ENCODE measurements around the gene EPHB1. TPM values are rescaled to one million over a fixed set of nuclear protein-coding genes. Genes with fewer than 3 reads are reported as not detected.

The EPHB1 gene
- total RNA-seq, 4 donors from 2014 or later = 0.16 to 1.5 (median 0.59) TPM

- TF ChIP-seq, protein P1, sequence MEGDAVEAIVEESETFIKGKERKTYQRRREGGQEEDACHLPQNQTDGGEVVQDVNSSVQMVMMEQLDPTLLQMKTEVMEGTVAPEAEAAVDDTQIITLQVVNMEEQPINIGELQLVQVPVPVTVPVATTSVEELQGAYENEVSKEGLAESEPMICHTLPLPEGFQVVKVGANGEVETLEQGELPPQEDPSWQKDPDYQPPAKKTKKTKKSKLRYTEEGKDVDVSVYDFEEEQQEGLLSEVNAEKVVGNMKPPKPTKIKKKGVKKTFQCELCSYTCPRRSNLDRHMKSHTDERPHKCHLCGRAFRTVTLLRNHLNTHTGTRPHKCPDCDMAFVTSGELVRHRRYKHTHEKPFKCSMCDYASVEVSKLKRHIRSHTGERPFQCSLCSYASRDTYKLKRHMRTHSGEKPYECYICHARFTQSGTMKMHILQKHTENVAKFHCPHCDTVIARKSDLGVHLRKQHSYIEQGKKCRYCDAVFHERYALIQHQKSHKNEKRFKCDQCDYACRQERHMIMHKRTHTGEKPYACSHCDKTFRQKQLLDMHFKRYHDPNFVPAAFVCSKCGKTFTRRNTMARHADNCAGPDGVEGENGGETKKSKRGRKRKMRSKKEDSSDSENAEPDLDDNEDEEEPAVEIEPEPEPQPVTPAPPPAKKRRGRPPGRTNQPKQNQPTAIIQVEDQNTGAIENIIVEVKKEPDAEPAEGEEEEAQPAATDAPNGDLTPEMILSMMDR (IDR thresholded peaks at IDR 0.05; ENCODE audit: low read depth) = no peak
These were observed 370.2 kb downstream of the EPHB1 start for GRCh38 chr3:135165260-135165659.

DNA sequence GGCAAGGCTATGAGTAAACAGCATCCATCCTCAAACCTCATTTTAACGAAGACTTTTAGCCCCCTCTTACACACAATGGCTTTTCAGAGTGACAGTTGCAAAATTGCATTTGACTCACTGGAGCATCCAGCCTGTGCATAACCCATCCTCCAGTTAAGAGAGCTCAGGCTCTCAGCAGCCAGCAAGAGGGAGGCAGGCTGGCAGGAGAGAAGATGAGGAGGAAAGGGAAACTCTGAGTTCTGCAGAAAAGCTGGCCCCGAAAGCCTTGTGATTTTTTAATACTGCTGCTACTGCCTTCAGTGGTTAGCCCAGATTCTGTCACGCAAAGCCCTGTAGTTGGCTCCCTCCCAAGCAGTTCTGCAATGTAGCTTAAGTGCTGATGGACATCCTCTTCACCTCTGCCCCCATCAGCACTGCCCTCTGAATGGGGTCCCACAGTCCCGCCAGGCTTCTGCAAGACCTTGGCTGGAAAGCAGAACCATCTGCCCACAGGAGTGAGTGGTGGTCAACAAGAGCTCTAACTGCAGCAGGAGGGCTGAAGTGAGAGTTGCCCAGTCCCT is 371.3 kb downstream of the EPHB1 start:
- TF ChIP-seq, protein P1 (IDR thresholded peaks at IDR 0.05; ENCODE audit: low read depth) = no peak

DNA sequence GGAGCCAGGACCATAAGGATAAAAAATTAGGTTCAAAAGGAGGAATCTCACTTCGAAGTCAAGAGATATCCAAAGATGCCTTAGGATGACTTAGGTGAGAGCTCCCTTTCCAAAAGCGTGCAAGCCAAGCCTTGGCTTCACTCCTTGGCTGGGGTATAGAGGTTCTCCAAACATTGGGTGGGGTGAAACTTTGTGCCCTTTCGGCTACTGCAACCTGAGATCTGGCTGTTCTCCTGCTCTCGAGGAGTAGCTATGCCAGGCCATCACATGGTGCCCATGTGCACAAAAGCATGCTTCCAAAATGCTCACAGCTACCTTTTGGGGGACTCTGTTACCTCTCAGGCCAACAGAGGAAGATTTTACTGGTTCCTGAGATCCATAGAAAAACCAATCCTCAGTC is 373.8 kb downstream of the EPHB1 start:
- TF ChIP-seq, protein P1 (IDR thresholded peaks at IDR 0.05; ENCODE audit: low read depth) = no peak

DNA sequence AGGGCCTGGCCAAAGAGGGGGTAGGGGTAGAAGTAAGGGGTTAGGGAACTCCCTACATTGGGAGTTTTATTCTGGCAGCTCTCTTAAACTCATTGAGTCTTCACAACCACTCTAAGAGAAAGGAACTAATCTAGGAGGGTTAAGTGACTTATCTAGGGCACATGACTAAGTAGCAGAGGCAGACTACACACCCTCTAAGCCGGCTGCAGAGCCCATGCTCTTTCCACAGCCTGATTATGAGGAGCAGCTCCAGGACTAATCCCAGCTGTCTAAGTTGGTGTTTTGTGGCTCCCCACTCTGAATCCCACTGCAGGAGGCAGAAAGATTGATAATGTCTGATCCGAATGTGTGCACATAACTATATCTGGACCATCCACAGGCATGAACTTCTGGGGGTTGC is 374.6 kb downstream of the EPHB1 start:
- TF ChIP-seq, protein P1 (IDR thresholded peaks at IDR 0.05; ENCODE audit: low read depth) = no peak

DNA sequence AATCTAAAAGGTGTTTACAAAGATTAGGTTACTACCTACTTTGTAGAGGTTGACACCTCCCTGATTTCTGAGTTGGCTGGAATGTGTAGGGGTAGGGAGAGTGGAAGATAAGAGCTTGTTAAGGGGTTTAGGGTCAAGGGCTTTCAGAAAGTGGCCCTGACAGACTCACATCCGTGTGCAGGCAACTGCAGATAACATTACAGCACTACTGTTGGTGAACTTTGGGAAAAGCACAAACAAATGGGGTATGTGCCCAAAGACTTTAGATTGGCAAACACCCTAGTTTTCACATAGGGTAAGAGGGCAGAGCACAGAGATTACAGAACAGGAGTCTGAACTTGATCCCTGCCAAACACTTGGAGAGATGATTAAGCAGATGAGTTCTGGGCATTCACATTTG is 375.7 kb downstream of the EPHB1 start:
- TF ChIP-seq, protein P1 (IDR thresholded peaks at IDR 0.05; ENCODE audit: low read depth) = no peak

DNA sequence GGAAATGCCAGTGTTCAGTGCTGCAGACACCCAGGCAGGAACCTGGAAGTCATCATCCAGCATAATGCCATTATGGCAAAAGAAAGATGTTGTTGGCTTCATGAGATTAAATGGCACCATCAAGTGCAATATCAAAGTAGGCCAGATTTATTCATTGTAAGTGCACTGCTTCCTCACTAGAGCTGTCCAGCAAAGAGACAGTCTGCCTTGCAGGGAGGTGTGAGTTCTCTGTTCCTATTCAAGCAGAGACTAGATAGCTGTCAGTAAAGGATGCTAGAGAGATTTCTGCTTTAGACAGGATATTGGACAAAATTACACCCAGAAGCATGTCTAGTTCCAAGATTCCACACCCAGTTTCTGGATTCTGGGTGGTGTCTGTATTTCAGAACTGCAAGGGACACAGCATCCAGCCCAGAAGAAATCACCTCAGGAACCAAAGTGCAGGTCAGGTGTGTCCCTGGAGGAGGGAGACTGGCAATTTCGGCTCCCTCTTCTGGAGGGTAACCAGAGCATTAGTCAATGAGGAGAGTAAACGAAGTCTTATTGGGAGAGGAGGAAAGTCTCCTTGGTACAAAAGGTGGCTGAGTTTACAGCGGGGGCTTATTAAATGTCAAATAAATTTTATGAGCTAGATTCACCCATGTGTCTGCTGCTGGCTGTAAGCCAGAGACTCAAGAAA is 377.3 kb downstream of the EPHB1 start:
- TF ChIP-seq, protein P1 (IDR thresholded peaks at IDR 0.05; ENCODE audit: low read depth) = no peak

- TF ChIP-seq, protein P1 (IDR thresholded peaks at IDR 0.05; ENCODE audit: low read depth) = no peak
These were observed 380.7 kb downstream of the EPHB1 start for GRCh38 chr3:135175728-135176277.

Data from subcutaneous adipose tissue (tissue), 4 donors.